Daoy (cell line): ENCODE results near the gene RHEBL1. TPM values are rescaled to one million over a fixed set of nuclear protein-coding genes. Genes with fewer than 3 reads are reported as not detected.

ENCODE experiments used
- DNase-seq: peaks from one replicate; pipeline ENCODE4 v3.0.0-alpha.2; 2015; ENCODE audit warnings: low read depth
- total RNA-seq: library from RNA; depleted of rRNA; stranded (reverse); fragments of >200 nt; shearing (Covaris generic); gene quantifications from 2 replicates; pipeline ENCODE4 v1.2.3, GENCODE V29; 2014

The RHEBL1 gene
- total RNA-seq, 1 experiment from 2014 or later, result 6.3 TPM

- DNase-seq, result no peak
Measured at GRCh38 chr12:49037111-49037946, 32.5 kb downstream of the RHEBL1 start.

GRCh38 chr12:49036029-49036428 is 33.8 kb downstream of the RHEBL1 start:
- DNase-seq, result no peak

GRCh38 chr12:49034286-49034622 is 35.5 kb downstream of the RHEBL1 start:
- no peak for DNase-seq

GRCh38 chr12:49033611-49034285 is 36.0 kb downstream of the RHEBL1 start:
- DNase-seq, result no peak

DNA sequence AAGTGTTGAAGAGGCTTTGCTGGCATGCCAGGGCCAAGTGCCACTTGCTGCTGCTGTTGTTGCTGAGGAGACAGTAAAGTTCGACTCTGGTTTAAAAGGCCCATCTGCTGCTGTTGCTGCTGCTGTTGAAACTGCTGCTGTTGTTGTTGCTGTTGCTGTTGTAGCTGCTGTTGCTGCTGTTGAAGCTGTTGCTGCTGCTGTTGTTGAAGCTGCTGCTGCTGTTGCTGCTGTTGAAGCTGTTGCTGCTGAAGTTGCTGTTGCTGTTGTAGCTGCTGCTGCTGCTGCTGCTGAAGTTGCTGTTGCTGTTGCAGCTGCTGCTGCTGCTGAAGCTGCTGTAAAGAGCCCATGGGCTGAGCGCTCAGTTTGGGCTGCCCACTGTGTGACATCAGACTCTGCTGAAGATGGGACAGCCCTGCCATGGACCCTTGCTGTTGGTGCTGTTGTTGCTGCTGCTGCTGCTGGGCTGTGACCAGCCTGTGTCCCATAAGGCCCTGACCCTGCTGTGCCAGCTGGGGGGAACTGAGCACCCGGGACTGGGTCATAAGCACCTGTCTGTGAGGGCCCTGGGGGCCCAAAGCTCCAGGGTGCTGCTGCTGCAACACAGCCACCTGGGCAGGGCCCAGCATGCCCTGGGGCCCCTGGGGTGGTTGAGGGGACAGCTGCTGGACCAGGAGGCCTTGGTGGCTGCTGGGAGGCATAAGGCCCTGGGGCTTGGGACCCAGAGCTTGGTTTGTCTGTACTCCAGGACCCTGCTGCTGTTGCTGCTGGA is 36.9 kb downstream of the RHEBL1 start:
- DNase-seq, result no peak

- DNase-seq, result no peak
Measured at GRCh38 chr12:49032276-49032675, 37.5 kb downstream of the RHEBL1 start.

DNA sequence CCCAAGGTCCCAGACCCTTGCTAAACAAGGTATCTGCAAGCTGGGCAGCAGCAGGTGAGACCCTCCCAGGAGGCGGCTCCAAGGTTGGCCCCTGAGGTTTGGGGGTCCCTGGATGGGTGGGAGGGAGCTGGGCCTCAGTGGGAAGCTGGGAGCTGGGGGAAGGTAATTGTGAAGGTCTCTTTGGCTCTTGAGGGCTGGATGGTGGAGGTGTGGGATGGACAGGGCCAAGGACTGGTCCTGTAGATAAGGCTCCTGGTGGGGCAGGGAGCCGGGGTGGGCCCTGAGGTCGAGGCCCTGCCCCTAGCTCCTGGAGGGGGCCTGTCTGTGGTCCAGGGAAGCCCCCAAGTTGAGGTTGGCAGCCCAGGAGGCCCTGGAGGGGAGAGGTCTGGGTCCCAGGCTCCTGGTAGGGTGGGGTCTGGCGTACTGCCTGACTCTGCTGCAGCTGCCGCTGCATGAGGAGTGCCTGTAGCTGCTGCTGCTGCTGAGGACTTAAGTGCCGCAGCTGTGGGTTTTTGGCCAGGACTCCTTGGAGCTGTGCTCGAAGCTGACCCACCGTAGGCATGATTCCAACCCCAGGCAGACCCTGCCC is 38.1 kb downstream of the RHEBL1 start:
- DNase-seq, result no peak

- DNase-seq, result no peak
Measured at GRCh38 chr12:49030714-49031572, 38.8 kb downstream of the RHEBL1 start.

DNA sequence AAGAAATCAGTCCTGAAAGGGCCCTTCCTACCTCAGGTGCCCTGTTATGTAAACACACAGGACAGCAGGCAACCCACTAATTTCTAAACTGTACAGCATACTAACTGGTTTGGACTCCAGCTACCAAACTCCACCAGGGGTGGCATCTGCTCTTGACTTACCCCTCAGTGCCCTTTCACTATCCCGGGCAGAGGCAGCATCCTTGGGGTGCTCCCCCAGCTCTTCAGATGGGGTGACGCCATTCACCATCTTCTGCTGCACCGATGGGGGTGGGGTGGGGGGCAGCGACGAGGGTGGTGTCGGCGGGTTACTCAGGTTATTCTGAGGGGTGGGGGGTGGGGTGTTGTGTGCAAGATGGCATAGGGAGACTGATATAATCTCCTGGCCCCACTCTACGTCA is 39.7 kb downstream of the RHEBL1 start:
- no peak for DNase-seq

DNA sequence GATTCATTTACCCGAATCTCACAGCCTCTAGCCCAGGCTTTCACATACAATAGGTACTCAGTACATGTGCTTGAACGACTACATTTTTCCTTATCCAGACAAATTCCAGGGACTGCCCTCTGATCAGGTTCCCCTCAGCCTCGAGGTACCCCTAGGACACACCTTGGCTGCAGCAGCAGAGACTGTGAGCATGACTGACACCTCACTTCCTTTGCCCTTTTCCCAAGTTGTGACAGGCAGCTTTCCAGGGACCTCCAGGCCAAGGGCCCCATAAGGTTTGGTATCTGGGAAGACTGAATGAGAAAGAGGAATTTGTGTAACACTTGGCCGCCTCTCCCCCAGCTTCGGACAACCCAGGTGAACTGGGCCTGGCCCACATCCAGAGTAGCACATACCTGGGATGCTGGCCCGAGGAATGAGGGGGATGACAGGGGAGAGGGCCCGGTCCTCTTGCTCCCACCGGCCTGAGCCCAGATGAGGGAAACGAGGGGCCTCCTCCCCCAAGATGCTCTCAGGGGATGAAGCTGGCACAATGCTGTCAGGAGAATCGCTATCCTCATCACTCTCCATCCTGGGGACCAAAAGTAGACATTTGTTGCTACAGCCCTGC is 41.0 kb downstream of the RHEBL1 start:
- no peak for DNase-seq

- no peak for DNase-seq
Measured at GRCh38 chr12:49027846-49028555, 41.8 kb downstream of the RHEBL1 start.

GRCh38 chr12:49026678-49027480 is 42.9 kb downstream of the RHEBL1 start:
- no peak for DNase-seq

DNA sequence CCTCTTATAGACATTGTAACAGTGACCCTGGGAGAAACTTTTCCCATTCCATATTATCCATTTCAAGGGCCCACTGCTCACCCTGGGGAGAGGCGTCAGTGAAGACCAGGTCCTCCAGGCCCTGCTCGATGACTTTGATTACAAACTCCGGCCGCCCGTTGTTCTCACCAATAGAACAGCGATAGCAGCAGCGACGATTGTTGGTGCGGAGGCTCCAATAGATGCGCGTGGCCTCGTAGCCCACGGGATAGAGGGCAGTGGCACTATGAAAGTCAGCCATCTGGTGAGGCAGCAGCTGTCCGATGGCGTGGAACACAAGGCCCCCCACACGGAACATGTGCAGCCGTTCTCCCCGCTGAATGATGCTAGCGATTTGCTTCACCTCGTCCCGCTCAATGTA is 43.7 kb downstream of the RHEBL1 start:
- DNase-seq, result no peak

DNA sequence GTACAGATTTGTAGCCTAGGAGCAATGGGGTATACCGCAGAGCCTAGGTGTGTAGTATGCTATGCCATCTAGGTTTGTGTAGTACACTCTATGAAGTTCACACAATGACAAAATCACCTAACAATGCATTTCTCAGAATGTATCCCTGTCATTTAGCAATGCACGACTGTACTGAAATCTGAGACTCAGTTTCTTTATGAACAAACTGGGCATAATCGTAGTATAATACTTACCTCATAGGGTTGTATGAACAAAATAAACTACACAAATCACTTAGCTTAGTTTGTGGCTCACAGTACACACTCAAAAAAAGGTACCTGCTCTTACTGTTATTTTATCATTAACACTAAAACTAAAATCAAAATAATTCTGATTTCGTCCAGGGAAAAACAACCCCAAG is 44.3 kb downstream of the RHEBL1 start:
- DNase-seq, result no peak

DNA sequence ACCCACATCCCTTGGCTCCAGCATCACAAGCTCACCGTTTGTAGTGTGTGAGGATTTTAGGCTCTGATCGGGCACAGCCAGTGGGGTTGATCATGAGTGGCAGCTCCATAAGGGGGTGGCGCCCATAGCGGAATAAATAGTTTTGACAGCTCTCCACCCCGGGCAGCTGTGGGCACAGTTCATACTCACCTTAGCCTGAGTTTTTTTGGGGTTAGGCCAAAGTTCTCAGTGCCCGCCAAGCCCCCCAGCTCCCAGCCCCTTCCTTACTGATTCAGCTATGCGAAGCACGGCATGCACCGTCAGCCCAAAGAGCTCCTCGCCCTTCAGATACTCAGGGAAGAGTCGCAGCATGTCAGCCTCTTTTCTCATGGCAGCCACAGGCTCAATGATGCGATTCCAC is 45.2 kb downstream of the RHEBL1 start:
- DNase-seq, result no peak

DNA sequence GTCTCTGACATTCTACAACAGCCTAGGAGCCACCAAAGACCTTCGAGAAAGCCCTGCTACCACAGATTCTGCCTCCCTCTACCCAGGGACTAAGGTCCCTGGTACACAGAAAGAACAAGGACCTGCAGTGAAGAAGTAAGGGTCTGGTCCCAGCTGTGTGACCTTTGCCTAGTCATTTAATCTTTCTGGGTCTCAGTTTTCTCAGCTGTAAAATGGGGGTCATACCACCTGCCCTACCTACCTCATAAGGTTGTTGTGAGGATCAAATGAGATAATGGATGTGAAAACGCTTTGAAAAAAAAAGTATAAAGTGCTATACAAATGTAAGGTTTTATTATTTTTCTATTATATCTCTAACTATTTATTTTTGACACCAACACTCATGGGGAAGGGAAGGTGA is 46.0 kb downstream of the RHEBL1 start:
- no peak for DNase-seq

- no peak for DNase-seq
Measured at GRCh38 chr12:49022558-49023178, 47.1 kb downstream of the RHEBL1 start.

DNA sequence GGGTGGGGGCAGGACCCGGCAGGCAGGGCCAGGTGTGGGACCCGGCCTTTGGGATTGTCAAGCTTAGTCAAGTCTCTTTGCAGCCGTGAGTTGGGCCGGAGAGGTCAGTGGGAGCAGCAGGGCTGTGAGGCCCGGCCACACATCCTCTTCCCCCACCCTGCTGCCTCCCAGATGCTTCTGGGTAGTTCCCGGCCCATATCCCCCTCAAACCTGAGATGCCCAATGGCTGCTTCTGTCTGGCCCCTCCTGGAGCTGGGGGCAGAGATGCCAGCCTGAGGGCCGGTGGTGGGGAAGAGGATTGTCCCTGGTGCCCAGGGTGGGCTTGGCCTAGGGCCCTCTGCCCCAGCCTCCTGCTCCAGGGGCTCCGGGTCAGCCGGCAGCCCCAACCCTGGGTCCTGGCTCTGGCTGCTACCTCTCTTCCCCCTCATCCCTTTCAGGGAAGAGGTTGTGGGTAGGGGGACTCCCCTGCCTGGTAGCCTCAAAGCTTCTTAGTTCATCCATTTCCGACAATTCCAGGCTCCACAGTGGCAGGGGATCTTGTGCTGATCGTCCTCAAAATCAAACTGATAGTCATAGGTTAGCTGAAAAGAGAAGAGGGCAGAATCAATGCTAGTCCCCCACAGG is 48.4 kb downstream of the RHEBL1 start:
- no peak for DNase-seq
